GM18858 (cell line): Measurements from ENCODE around the gene EMC7.
"Not testable (repeated sequence)": the region's sequence is repeated elsewhere in the genome, so short reads cannot be mapped to it uniquely, and the experiment has no call there.

Experiments used
- ATAC-seq: cut with Tn5 transposase; IDR thresholded peaks from one replicate; pipeline ENCODE4 v1.9.1; 2021; ENCODE audit not compliant: unreplicated experiment

EMC7 gene

GRCh38 chr15:34101366-34102174, at the start of gene EMC7, which contains the start of gene PGBD4:
Gene EMC7, minus strand, starts transcription at chr15:34101862. Its CDS starts 23 bp downstream, at chr15:34101839.
Gene PGBD4, plus strand, starts transcription at chr15:34102083. Its CDS starts 449 bp downstream, at chr15:34102532.
- ATAC-seq, result peak; percentile 93

GRCh38 chr15:34147371-34148140, 45.9 kb upstream of the EMC7 start:
- ATAC-seq, result no peak

- no peak for ATAC-seq
Measured at GRCh38 chr15:34133511-34133910, 31.8 kb upstream of the EMC7 start.

- ATAC-seq, result no peak
Measured at GRCh38 chr15:34132881-34133280, 31.2 kb upstream of the EMC7 start.

GRCh38 chr15:34128898-34129297, 27.2 kb upstream of the EMC7 start:
- no peak for ATAC-seq

- no peak for ATAC-seq
Measured at GRCh38 chr15:34126522-34126921, 24.9 kb upstream of the EMC7 start.

- no peak for ATAC-seq
Measured at GRCh38 chr15:34125945-34126344, 24.3 kb upstream of the EMC7 start.

GRCh38 chr15:34124651-34125050, 23.0 kb upstream of the EMC7 start:
- no peak for ATAC-seq

GRCh38 chr15:34122771-34123183, 21.1 kb upstream of the EMC7 start:
- ATAC-seq, result no peak

GRCh38 chr15:34121786-34122185, 20.1 kb upstream of the EMC7 start:
- not testable (repeated sequence) for ATAC-seq

- ATAC-seq, result not testable (repeated sequence)
Measured at GRCh38 chr15:34120420-34120819, 18.8 kb upstream of the EMC7 start.

- ATAC-seq, result no peak
Measured at GRCh38 chr15:34119291-34119690, 17.6 kb upstream of the EMC7 start.

GRCh38 chr15:34116620-34117019, 15.0 kb upstream of the EMC7 start:
- no peak for ATAC-seq

- no peak for ATAC-seq
Measured at GRCh38 chr15:34114739-34115138, 13.1 kb upstream of the EMC7 start.

GRCh38 chr15:34114215-34114614, 12.6 kb upstream of the EMC7 start:
- no peak for ATAC-seq

GRCh38 chr15:34111488-34111887, 9.8 kb upstream of the EMC7 start:
- no peak for ATAC-seq

- ATAC-seq, result no peak
Measured at GRCh38 chr15:34109797-34110663, 8.4 kb upstream of the EMC7 start.

GRCh38 chr15:34107315-34107714, 5.7 kb upstream of the EMC7 start:
- no peak for ATAC-seq

- ATAC-seq, result no peak
Measured at GRCh38 chr15:34106423-34106822, 4.8 kb upstream of the EMC7 start.

GRCh38 chr15:34102175-34102925, 688 bp upstream of the EMC7 start:
- no peak for ATAC-seq
